ENCODE measurements around the gene CREG1. TPM values are rescaled to one million over a fixed set of nuclear protein-coding genes. Genes with fewer than 3 reads are reported as not detected.
"Not testable (repeated sequence)": the region's sequence is repeated elsewhere in the genome, so short reads cannot be mapped to it uniquely, and the experiment has no call there.

CREG1 gene
- total RNA-seq, 2 donors from 2014 or later, result 43.2 to 72.7 TPM

DNA sequence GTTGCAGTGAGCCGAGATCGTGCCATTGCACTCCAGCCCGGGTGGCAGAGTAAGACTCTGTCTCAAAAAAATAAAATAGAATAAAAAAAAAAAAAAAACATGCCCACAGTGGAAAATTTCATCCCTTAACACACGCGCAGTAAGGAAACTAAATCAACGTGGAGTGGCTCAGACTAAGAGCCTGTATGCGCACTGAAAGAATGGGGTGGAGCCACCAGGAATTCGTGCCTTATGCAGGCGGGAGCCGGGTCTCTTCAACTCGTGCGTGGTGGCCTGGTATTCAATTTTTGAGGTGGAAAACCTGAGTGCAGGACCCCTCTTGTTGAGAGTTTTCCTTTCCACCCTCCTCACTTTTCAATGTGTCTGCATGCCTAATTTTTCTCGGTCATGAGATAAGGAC is 22.1 kb upstream of the CREG1 start:
- Histone ChIP-seq H3K4me1 (no peaks in the 10 kb centered on the region), H3K27ac (no peak overlapping the region), H3K9me3 (no peaks in the 10 kb centered on the region), H3K36me3 (no peaks in the 10 kb centered on the region), H3K9ac (ENCODE audit: low read depth in 2 of 2, low read length in 2 of 2) (no peak overlapping the region), H3K27me3 (no peaks in the 10 kb centered on the region), H3K4me3 (no peak overlapping the region)
- TF ChIP-seq, protein P1, sequence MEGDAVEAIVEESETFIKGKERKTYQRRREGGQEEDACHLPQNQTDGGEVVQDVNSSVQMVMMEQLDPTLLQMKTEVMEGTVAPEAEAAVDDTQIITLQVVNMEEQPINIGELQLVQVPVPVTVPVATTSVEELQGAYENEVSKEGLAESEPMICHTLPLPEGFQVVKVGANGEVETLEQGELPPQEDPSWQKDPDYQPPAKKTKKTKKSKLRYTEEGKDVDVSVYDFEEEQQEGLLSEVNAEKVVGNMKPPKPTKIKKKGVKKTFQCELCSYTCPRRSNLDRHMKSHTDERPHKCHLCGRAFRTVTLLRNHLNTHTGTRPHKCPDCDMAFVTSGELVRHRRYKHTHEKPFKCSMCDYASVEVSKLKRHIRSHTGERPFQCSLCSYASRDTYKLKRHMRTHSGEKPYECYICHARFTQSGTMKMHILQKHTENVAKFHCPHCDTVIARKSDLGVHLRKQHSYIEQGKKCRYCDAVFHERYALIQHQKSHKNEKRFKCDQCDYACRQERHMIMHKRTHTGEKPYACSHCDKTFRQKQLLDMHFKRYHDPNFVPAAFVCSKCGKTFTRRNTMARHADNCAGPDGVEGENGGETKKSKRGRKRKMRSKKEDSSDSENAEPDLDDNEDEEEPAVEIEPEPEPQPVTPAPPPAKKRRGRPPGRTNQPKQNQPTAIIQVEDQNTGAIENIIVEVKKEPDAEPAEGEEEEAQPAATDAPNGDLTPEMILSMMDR (IDR thresholded peaks at IDR 0.05), result no peak
- no peak for DNase-seq
- intact Hi-C loops (cut with DNase I), result no loop called here

DNA sequence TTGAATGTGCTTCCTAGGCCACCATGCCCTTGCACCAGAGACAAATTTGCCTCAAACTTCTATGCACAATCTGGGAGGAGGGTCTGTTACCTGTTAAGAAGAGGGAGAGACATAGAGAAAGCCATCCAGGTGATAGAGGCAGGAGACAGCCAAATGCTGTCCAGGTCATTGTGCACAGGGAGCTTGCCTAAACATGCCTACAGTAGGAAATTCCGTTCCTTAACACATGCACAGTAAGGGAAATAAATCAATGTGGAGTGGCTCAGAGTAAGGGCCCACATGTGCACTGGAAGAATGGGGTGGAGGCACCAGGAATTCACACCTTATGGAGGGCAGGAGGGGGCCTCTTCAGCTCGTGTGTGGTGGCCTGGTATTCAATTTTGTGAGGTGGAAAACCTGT is 19.5 kb upstream of the CREG1 start:
- TF ChIP-seq, protein P1 (IDR thresholded peaks at IDR 0.05), result no peak
- Histone ChIP-seq H3K4me1 (no peaks in the 10 kb centered on the region), H3K36me3 (no peaks in the 10 kb centered on the region), H3K9me3 (no peaks in the 10 kb centered on the region), H3K9ac (ENCODE audit: low read depth in 2 of 2, low read length in 2 of 2) (no peak overlapping the region), H3K27ac (no peak overlapping the region), H3K27me3 (no peaks in the 10 kb centered on the region), H3K4me3 (no peak overlapping the region)
- DNase-seq, result no peak
- intact Hi-C loops (cut with DNase I), result no loop called here

DNA sequence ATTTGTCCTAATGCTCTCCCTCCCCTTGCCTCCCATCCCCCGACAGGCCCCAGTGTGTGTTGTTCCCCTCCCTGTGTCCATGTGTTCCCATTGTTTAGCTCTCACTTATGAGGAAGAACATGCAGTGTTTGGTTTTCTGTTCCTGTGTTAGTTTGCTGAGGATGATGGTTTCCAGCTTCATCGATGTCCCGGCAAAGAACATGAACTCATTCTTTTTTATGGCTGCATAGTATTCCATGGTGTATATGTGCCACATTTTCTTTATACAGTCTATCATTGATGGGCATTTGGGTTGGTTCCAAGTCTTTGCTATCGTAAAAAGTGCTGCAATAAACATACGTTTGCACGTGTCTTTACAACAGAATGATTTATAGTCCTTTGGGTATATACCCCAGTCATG is 17.1 kb upstream of the CREG1 start:
- DNase-seq; H3K4me3 ChIP-seq; H3K27me3 ChIP-seq; H3K9me3 ChIP-seq; H3K36me3 ChIP-seq; intact Hi-C loops (cut with DNase I); H3K27ac ChIP-seq; H3K4me1 ChIP-seq; H3K9ac ChIP-seq (ENCODE audit: low read depth in 2 of 2, low read length in 2 of 2): not testable (repeated sequence)

DNA sequence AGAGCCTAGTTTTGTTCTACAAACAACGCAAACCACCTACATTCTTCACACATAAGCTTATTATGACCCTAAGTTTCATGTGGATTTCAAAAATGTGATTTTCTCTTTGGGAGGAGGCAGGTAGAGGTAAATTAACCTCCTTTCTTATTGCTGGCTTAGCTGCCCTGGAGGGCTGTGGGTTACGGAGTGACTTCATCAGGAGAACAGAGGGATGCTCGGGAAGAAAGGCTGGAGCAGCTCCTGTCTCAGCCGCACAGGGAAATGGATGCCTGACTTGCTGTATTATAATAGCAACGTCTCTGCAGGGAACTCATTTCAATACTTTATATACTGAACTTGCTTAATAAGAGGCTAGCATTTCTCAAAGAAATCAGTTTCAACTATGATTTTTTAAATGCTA is 14.1 kb upstream of the CREG1 start:
- TF ChIP-seq, protein P1 (IDR thresholded peaks at IDR 0.05), result no peak
- no peak for DNase-seq
- H3K27me3 ChIP-seq, result no peaks in the 10 kb centered on the region
- no peaks in the 10 kb centered on the region for H3K9me3 ChIP-seq
- no peak overlapping the region for H3K27ac ChIP-seq
- no peak overlapping the region for H3K4me3 ChIP-seq
- no peak overlapping the region for H3K9ac ChIP-seq (ENCODE audit: low read depth in 2 of 2, low read length in 2 of 2)
- no peaks in the 10 kb centered on the region for H3K36me3 ChIP-seq
- intact Hi-C loops (cut with DNase I), result no loop called here
- no peaks in the 10 kb centered on the region for H3K4me1 ChIP-seq

DNA sequence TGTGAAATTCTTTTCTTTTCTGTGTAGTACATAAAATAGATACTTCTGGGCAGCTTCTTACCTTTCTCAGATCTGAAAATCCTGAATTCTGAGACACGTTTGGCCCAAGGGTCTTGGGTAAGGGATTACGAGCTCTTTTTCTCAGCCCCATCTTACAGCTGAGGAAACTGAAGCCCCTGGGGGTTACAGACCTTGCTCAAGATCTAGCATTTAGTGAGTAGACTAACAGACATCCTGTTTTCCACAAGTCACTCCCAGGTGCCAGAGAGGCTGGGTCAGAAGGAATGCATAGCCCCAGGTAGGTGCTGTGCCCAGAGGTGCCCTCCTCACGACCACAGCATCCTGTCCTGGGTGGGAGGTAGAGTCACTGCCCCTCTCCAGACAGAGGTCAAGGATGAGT is 13.2 kb upstream of the CREG1 start:
- Histone ChIP-seq H3K27ac (no peak overlapping the region), H3K4me3 (no peak overlapping the region), H3K27me3 (no peaks in the 10 kb centered on the region), H3K9ac (ENCODE audit: low read depth in 2 of 2, low read length in 2 of 2) (no peak overlapping the region), H3K9me3 (no peaks in the 10 kb centered on the region), H3K4me1 (no peaks in the 10 kb centered on the region), H3K36me3 (no peaks in the 10 kb centered on the region)
- intact Hi-C loops (cut with DNase I), result no loop called here
- TF ChIP-seq, protein P1 (IDR thresholded peaks at IDR 0.05), result no peak
- no peak for DNase-seq

DNA sequence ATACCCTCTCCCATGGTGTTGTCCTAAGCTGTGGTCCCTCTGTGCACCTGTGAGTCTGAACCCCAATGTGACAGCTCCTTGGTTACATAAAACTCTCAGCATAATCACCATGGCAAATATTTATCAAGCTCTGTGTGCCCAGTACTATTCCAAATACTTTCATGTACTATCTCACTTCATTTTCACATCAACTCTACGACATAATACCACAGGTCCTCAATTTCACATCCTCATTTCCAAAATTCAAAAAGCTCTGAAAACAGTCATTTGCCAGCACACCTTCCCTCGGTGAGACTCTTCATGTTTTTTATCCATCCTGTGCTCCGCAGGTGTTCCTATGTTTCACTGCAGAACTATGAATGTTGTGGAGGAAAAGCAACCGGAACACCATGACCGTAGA is 12.4 kb upstream of the CREG1 start:
- Histone ChIP-seq H3K9me3 (no peaks in the 10 kb centered on the region), H3K9ac (ENCODE audit: low read depth in 2 of 2, low read length in 2 of 2) (no peak overlapping the region), H3K36me3 (no peaks in the 10 kb centered on the region), H3K4me3 (no peak overlapping the region), H3K27ac (no peak overlapping the region), H3K4me1 (no peaks in the 10 kb centered on the region), H3K27me3 (no peaks in the 10 kb centered on the region)
- intact Hi-C loops (cut with DNase I), result no loop called here
- DNase-seq, result no peak
- TF ChIP-seq, protein P1 (IDR thresholded peaks at IDR 0.05), result no peak
